Activated CD4-positive, alpha-beta memory T cell treated with anti-CD3 and anti-CD28 coated beads for 36 hours (primary cell): ENCODE results near the gene NOTCH2. TPM values are rescaled to one million over a fixed set of nuclear protein-coding genes. Genes with fewer than 3 reads are reported as not detected.

Experiments
- CTCF ChIA-PET: fragments of 350-600 bp; sonication (Branson Sonifier 250); formaldehyde crosslinking; loops from one replicate; lab custom pipeline; 2021; ENCODE audit warnings: antibody characterized with exemption, inconsistent platforms; lab: Charles Lee
- POLR2A ChIA-PET: fragments of 350-600 bp; sonication (Branson Sonifier 250); formaldehyde crosslinking; loops from one replicate; lab custom pipeline; 2021; ENCODE audit warnings: antibody characterized with exemption; lab: Charles Lee
- DNase-seq: peaks from one replicate; pipeline ENCODE4 v3.0.0-alpha.2; 2020
- H3K27ac Mint-ChIP-seq: one replicate; pipeline ENCODE4 v1.8.0; 2021; ENCODE audit warnings: mixed read lengths
- H3K27me3 Mint-ChIP-seq: one replicate; pipeline ENCODE4 v1.8.0; 2021; ENCODE audit warnings: mixed read lengths
- H3K36me3 Mint-ChIP-seq: one replicate; pipeline ENCODE4 v1.8.0; 2021; ENCODE audit warnings: mixed read lengths
- H3K4me1 Mint-ChIP-seq: one replicate; pipeline ENCODE4 v1.8.0; 2021; ENCODE audit warnings: low read depth, mixed read lengths
- H3K4me3 Mint-ChIP-seq: one replicate; pipeline ENCODE4 v1.8.0; 2021; ENCODE audit warnings: mild to moderate bottlenecking, mixed read lengths
- H3K9me3 Mint-ChIP-seq: one replicate; pipeline ENCODE4 v1.8.0; 2021; ENCODE audit warnings: mixed read lengths
- intact Hi-C: fragments of 100-400 bp; cut with micrococcal nuclease; formaldehyde crosslinking; loops from one replicate; pipeline ENCODE4 v1.15.1; 2023
- total RNA-seq, 2 experiments: library from RNA; stranded (reverse); gene quantifications; one replicate each; pipeline ENCODE4 v1.2.3, GENCODE V29; 2021

Gene NOTCH2
- total RNA-seq, 2 experiments from 2014 or later: 57.2 to 62.4 TPM

- peaks cover 2% of the 10 kb centered on the region for H3K27me3 Mint-ChIP-seq
- DNase-seq: no peak
- no peak overlapping the region for H3K4me3 Mint-ChIP-seq
- no peaks in the 10 kb centered on the region for H3K4me1 Mint-ChIP-seq
- H3K36me3 Mint-ChIP-seq: peaks cover 6% of the 10 kb centered on the region
- H3K27ac Mint-ChIP-seq: no peak overlapping the region
- intact Hi-C loops: no loop called here
- CTCF ChIA-PET: no interaction called here
- POLR2A ChIA-PET: no interaction called here
- peaks cover 14% of the 10 kb centered on the region for H3K9me3 Mint-ChIP-seq
Measured at GRCh38 chr1:119909890-119910596, 159.4 kb downstream of the NOTCH2 start.

GRCh38 chr1:119908661-119909060 lies 160.8 kb downstream of the NOTCH2 start:
- H3K27ac Mint-ChIP-seq: no peak overlapping the region
- ChIA-PET CTCF (no interaction called here), POLR2A (no interaction called here)
- H3K9me3 Mint-ChIP-seq: peaks cover 18% of the 10 kb centered on the region
- intact Hi-C loops: no loop called here
- no peaks in the 10 kb centered on the region for H3K4me1 Mint-ChIP-seq
- no peak overlapping the region for H3K4me3 Mint-ChIP-seq
- DNase-seq: no peak
- peaks cover 4% of the 10 kb centered on the region for H3K27me3 Mint-ChIP-seq
- H3K36me3 Mint-ChIP-seq: no peaks in the 10 kb centered on the region

GRCh38 chr1:119906927-119907652 lies 162.4 kb downstream of the NOTCH2 start:
- H3K4me3 Mint-ChIP-seq: no peak overlapping the region
- no peak overlapping the region for H3K27ac Mint-ChIP-seq
- peaks cover 18% of the 10 kb centered on the region for H3K9me3 Mint-ChIP-seq
- H3K36me3 Mint-ChIP-seq: no peaks in the 10 kb centered on the region
- intact Hi-C loops: no loop called here
- ChIA-PET POLR2A (no interaction called here), CTCF (no interaction called here)
- peaks cover 4% of the 10 kb centered on the region for H3K27me3 Mint-ChIP-seq
- no peak for DNase-seq
- H3K4me1 Mint-ChIP-seq: no peaks in the 10 kb centered on the region

GRCh38 chr1:119903443-119903835 lies 166.0 kb downstream of the NOTCH2 start:
- DNase-seq: no peak
- ChIA-PET CTCF (interaction anchor here (1.0 kb wide), 1 partner anchor 18 kb away, joined by 3 read pairs; no protein-coding TSS in a partner anchor), POLR2A (no interaction called here)
- no peak overlapping the region for H3K27ac Mint-ChIP-seq
- no peak overlapping the region for H3K4me3 Mint-ChIP-seq
- no peaks in the 10 kb centered on the region for H3K4me1 Mint-ChIP-seq
- intact Hi-C loops: no loop called here
- H3K9me3 Mint-ChIP-seq: peaks cover 18% of the 10 kb centered on the region
- H3K27me3 Mint-ChIP-seq: peaks cover 6% of the 10 kb centered on the region
- no peaks in the 10 kb centered on the region for H3K36me3 Mint-ChIP-seq

GRCh38 chr1:119902775-119903442 lies 166.6 kb downstream of the NOTCH2 start:
- no peak for DNase-seq
- Mint-ChIP-seq H3K4me1 (no peaks in the 10 kb centered on the region), H3K9me3 (peaks cover 18% of the 10 kb centered on the region), H3K4me3 (no peak overlapping the region), H3K27ac (no peak overlapping the region), H3K27me3 (peaks cover 6% of the 10 kb centered on the region), H3K36me3 (no peaks in the 10 kb centered on the region)
- intact Hi-C loops: no loop called here
- CTCF ChIA-PET: no interaction called here
- POLR2A ChIA-PET: no interaction called here

GRCh38 chr1:119898981-119899720 lies 170.3 kb downstream of the NOTCH2 start:
- Mint-ChIP-seq H3K4me1 (no peaks in the 10 kb centered on the region), H3K36me3 (no peaks in the 10 kb centered on the region), H3K27ac (no peak overlapping the region), H3K27me3 (peaks cover 10% of the 10 kb centered on the region), H3K4me3 (no peak overlapping the region), H3K9me3 (no peaks in the 10 kb centered on the region)
- ChIA-PET POLR2A (no interaction called here), CTCF (no interaction called here)
- no peak for DNase-seq
- intact Hi-C loops: no loop called here

DNA sequence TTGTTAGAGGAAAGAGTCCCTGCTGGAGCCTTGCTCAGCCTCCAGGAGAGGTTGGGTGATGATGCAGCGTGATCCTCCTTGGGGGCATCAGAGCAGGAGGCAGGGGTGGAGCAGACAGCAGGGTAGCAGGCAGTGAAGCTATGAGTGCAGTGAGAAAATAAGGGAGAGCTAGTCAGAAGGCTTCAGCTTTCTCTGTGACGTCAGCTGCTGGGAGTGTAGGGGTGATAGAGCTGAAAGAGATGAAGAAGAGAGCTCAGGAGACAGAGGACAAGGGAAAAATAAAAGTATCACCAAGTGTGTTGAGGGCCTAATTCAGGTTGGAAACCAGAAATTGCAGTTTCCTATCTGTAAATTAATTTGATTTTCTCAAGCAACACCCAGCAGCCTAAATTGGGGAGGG lies 170.9 kb downstream of the NOTCH2 start:
- no peak overlapping the region for H3K27ac Mint-ChIP-seq
- POLR2A ChIA-PET: no interaction called here
- intact Hi-C loops: no loop called here
- H3K27me3 Mint-ChIP-seq: peaks cover 10% of the 10 kb centered on the region
- CTCF ChIA-PET: no interaction called here
- no peak overlapping the region for H3K4me3 Mint-ChIP-seq
- H3K4me1 Mint-ChIP-seq: peaks cover 5% of the 10 kb centered on the region
- no peak for DNase-seq
- no peaks in the 10 kb centered on the region for H3K9me3 Mint-ChIP-seq
- no peaks in the 10 kb centered on the region for H3K36me3 Mint-ChIP-seq

- no peak within 1 kb of the TSS for H3K27ac Mint-ChIP-seq
- H3K36me3 Mint-ChIP-seq: no peaks in the 10 kb centered on the region
- intact Hi-C loops: no loop called here
- ChIA-PET POLR2A (no interaction called here), CTCF (interaction anchor here (1.1 kb wide), 1 partner anchor 11 kb away, joined by 3 read pairs; no protein-coding TSS in a partner anchor)
- peaks cover 10% of the 10 kb centered on the region for H3K27me3 Mint-ChIP-seq
- H3K9me3 Mint-ChIP-seq: no peaks in the 10 kb centered on the region
- no peak for DNase-seq
- H3K4me3 Mint-ChIP-seq: no peak within 1 kb of the TSS
- peaks cover 13% of the 10 kb centered on the region for H3K4me1 Mint-ChIP-seq
Measured at GRCh38 chr1:119896303-119896702, 173.2 kb downstream of the NOTCH2 start, which contains the start of gene ADAM30. ADAM30 (minus strand) TSS chr1:119896515; CDS start chr1:119896336, 179 bp downstream.

- no peak for DNase-seq
- no peaks in the 10 kb centered on the region for H3K9me3 Mint-ChIP-seq
- H3K4me1 Mint-ChIP-seq: peaks cover 13% of the 10 kb centered on the region
- no peak overlapping the region for H3K27ac Mint-ChIP-seq
- POLR2A ChIA-PET: no interaction called here
- CTCF ChIA-PET: no interaction called here
- no peaks in the 10 kb centered on the region for H3K36me3 Mint-ChIP-seq
- no peak overlapping the region for H3K4me3 Mint-ChIP-seq
- intact Hi-C loops: no loop called here
- peaks cover 10% of the 10 kb centered on the region for H3K27me3 Mint-ChIP-seq
Measured at GRCh38 chr1:119895102-119895501, 174.4 kb downstream of the NOTCH2 start.

- ChIA-PET CTCF (no interaction called here), POLR2A (interaction anchor here (1.2 kb wide), 1 partner anchor 282 kb away, joined by 3 read pairs; the partner anchor contains the start of gene SEC22B)
- Mint-ChIP-seq H3K27ac (no peak overlapping the region), H3K36me3 (no peaks in the 10 kb centered on the region), H3K9me3 (peaks cover under 1% of the 10 kb centered on the region), H3K4me1 (peaks cover 13% of the 10 kb centered on the region), H3K4me3 (no peak overlapping the region), H3K27me3 (peaks cover 11% of the 10 kb centered on the region)
- no peak for DNase-seq
- intact Hi-C loops: no loop called here
Measured at GRCh38 chr1:119893827-119894700, 175.4 kb downstream of the NOTCH2 start.

GRCh38 chr1:119893238-119893791 lies 176.1 kb downstream of the NOTCH2 start:
- ChIA-PET CTCF (no interaction called here), POLR2A (interaction anchor here (1.2 kb wide), 1 partner anchor 283 kb away, joined by 3 read pairs; the partner anchor contains the start of gene SEC22B)
- Mint-ChIP-seq H3K4me3 (no peak overlapping the region), H3K36me3 (peaks cover 5% of the 10 kb centered on the region), H3K4me1 (peaks cover 13% of the 10 kb centered on the region), H3K27me3 (peaks cover 18% of the 10 kb centered on the region), H3K27ac (no peak overlapping the region), H3K9me3 (peaks cover 8% of the 10 kb centered on the region)
- no peak for DNase-seq
- intact Hi-C loops: no loop called here
